NB4 (cell line): ENCODE results near the gene B4GALT3.

Experiments
- DNase-seq: peaks from one replicate; pipeline ENCODE4 v3.0.0; 2010; ENCODE audit warnings: low read depth
- H3K4me3 ChIP-seq: one replicate; pipeline ENCODE4 v1.5.1; 2011; ENCODE audit warnings: mild to moderate bottlenecking, low read depth, low read length, moderate library complexity
- MAX ChIP-seq: IDR thresholded peaks from 2 replicates; pipeline ENCODE4 v1.6.1; 2011; ENCODE audit warnings: low read depth, low read length
- MYC ChIP-seq: IDR thresholded peaks from 2 replicates; pipeline ENCODE4 v1.6.1; 2011; ENCODE audit warnings: low read depth, low read length
- POLR2A ChIP-seq: IDR thresholded peaks from 2 replicates; pipeline ENCODE4 v1.6.1; 2011; ENCODE audit warnings: mild to moderate bottlenecking; ENCODE audit not compliant: insufficient read length; ENCODE audit errors: extremely low read depth

The B4GALT3 gene

DNA sequence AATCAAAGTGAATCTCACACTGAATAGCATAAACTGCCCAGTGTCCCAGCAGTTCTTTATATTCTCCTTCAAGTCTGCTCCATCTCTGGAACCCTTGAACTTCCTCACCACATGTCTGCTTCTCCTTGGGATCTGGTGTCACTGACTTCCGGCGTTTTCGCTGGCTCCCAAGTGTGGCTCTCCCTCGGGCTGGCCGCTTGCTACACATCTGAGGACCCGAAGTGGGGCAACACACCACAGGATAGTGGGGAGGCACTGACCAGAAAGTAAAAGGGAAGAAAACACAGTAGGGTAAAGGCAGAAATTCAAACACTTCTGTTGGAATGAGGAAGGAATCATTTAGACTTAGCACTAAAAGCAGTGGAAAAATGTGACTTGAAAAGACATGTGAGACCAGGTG lies 54.3 kb downstream of the B4GALT3 start:
- TF ChIP-seq POLR2A (no peak), MYC (no peak), MAX (no peak)
- no peak for DNase-seq
- no peak overlapping the region for H3K4me3 ChIP-seq

GRCh38 chr1:161121834-161122233 lies 55.5 kb downstream of the B4GALT3 start:
- DNase-seq, result peak; percentile 22
- no peak for TF ChIP-seq POLR2A
- H3K4me3 ChIP-seq, result no peak overlapping the region
